Psoas muscle (tissue), 8 donors: ENCODE data around the gene MNDA. TPM values are rescaled to one million over a fixed set of nuclear protein-coding genes. Genes with fewer than 3 reads are reported as not detected.

ENCODE experiments used
- ATAC-seq, 4 donors: fragments of 200-7000 bp; cut with Tn5 transposase; one replicate each; pipeline ENCODE4 v1.9.1; 2020; ENCODE audit warnings: moderate library complexity in 3 of 4, mild to moderate bottlenecking in 2 of 4
- DNase-seq, 2 donors: peaks; one replicate each; pipeline ENCODE4 v3.0.0-alpha.2; 2020
- H3K27ac ChIP-seq: fragments of 200-600 bp; one replicate; pipeline ENCODE4 v1.8.0; 2022
- H3K27me3 ChIP-seq, 3 donors: fragments of 200-600 bp in 1 of 3; one replicate each; pipeline versions ENCODE4 v1.6.1 to v1.8.0; 2013 to 2022; ENCODE audit warnings: low read length in 2 of 3, mild to moderate bottlenecking in 2 of 3, moderate library complexity in 1 of 3; ENCODE audit not compliant: insufficient read depth in 3 of 3
- H3K36me3 ChIP-seq, 2 donors: fragments of 200-600 bp in 1 of 2; one replicate each; pipeline versions ENCODE4 v1.6.1 to v1.8.0; 2013 to 2022; ENCODE audit warnings: low read depth in 1 of 2, mild to moderate bottlenecking in 1 of 2, moderate library complexity in 1 of 2; ENCODE audit not compliant: insufficient read depth in 1 of 2
- H3K4me1 ChIP-seq: fragments of 200-600 bp; one replicate; pipeline ENCODE4 v1.8.0; 2022
- H3K4me3 ChIP-seq: fragments of 200-600 bp; one replicate; pipeline ENCODE4 v1.8.0; 2022; ENCODE audit warnings: mild to moderate bottlenecking
- H3K9me3 ChIP-seq: fragments of 200-600 bp; one replicate; pipeline ENCODE4 v1.8.0; 2022
- CTCF ChIP-seq: fragments of 200-600 bp; IDR thresholded peaks from one replicate; pipeline ENCODE4 v1.8.0; 2022; ENCODE audit warnings: antibody characterized with exemption
- WGBS, 3 donors: extraction: QIAGEN DNeasy Blood & Tissue Kit; methylation state at CpG; one replicate each; pipeline versions ENCODE4 v1.1.6 to v1.1.7; 2013; 5-methylcytosine and 5-hydroxymethylcytosine counted together
- intact Hi-C, 2 donors: fragments of 100-400 bp; cut with DNase I; formaldehyde crosslinking; loops; one replicate each; pipeline versions ENCODE4 v1.11.0 to v1.14.2; 2022
- polyA plus RNA-seq, 3 donors: library from polyadenylated mRNA; stranded (reverse); fragments of 200-250 nt; gene quantifications; one replicate each; pipeline ENCODE4 v1.2.3, GENCODE V29; 2013
- total RNA-seq, 4 donors: library from RNA; stranded (reverse); fragmentation: NEBNext Ultra II Directional in 2 of 4; extraction: Animal tissue kit (Norgen Biotek cat#: 25700) in 2 of 4; gene quantifications; one replicate each; pipeline versions ENCODE4 v1.2.1 to v1.2.4, GENCODE V29; 2021 to 2023
- donor health status: healthy with polysubstance abuse.
- donor health status: DM: no; HTN: no; CAD: no; lungs with moderate emphysema.
- donor health status: Bipolar disorder and iron deficiency.
- donor health status: healthy.
- donor health status: DM: yes; HTN: yes; CAD: no.
- donor health status: DM: no; HTN: no; CAD: no.
- donor health status: DM: no; HTN: no; CAD: no.
- donor health status: DM: yes; HTN: yes; CAD: no.

MNDA gene
- total and polyA plus RNA-seq, 7 donors: 0.38 to 3.3 (median 1.2) TPM

- no peaks in the 10 kb centered on the region for H3K27me3 ChIP-seq
- H3K4me1 ChIP-seq: no peaks in the 10 kb centered on the region
- no peaks in the 10 kb centered on the region for H3K36me3 ChIP-seq
- no peak for DNase-seq
- H3K9me3 ChIP-seq: no peaks in the 10 kb centered on the region
- no peak overlapping the region for H3K27ac ChIP-seq
- no peak overlapping the region for H3K4me3 ChIP-seq
- intact Hi-C loops: no loop called here
- TF ChIP-seq CTCF: no peak
- WGBS, 3 donors: 81 to 91% (median 82%) methylated on average over 3 of the region's 3 CpGs
- ATAC-seq: no peak
Observed at GRCh38 chr1:158809256-158809655, 21.9 kb upstream of the MNDA start.

GRCh38 chr1:158809862-158810261 is 21.3 kb upstream of the MNDA start:
- intact Hi-C loops: no loop called here
- ATAC-seq (no peak), DNase-seq (no peak)
- no peak overlapping the region for H3K27ac ChIP-seq
- H3K4me1 ChIP-seq: no peaks in the 10 kb centered on the region
- no peak overlapping the region for H3K4me3 ChIP-seq
- WGBS, 3 donors: 88 to 91% (median 90%) methylated on average over 5 of the region's 5 CpGs
- no peaks in the 10 kb centered on the region for H3K9me3 ChIP-seq
- TF ChIP-seq CTCF: no peak
- no peaks in the 10 kb centered on the region for H3K36me3 ChIP-seq
- H3K27me3 ChIP-seq: peaks cover 0 to under 1% (median 0%) of the 10 kb centered on the region in 3 donors

GRCh38 chr1:158810311-158810710 is 20.8 kb upstream of the MNDA start:
- H3K27me3 ChIP-seq: peaks cover 0 to 2% (median 0%) of the 10 kb centered on the region in 3 donors
- H3K36me3 ChIP-seq: no peaks in the 10 kb centered on the region
- H3K9me3 ChIP-seq: no peaks in the 10 kb centered on the region
- intact Hi-C loops: no loop called here
- TF ChIP-seq CTCF: no peak
- DNase-seq (no peak), ATAC-seq (no peak)
- 39 to 54% (median 47%) methylated on average over 4 of the region's 4 CpGs for WGBS, 3 donors
- H3K4me1 ChIP-seq: no peaks in the 10 kb centered on the region
- H3K27ac ChIP-seq: no peak overlapping the region
- H3K4me3 ChIP-seq: no peak overlapping the region

- H3K4me1 ChIP-seq: no peaks in the 10 kb centered on the region
- no peak for TF ChIP-seq CTCF
- H3K9me3 ChIP-seq: no peaks in the 10 kb centered on the region
- ATAC-seq (no peak), DNase-seq (no peak)
- peaks cover 0 to 2% (median 0%) of the 10 kb centered on the region in 3 donors for H3K27me3 ChIP-seq
- 74 to 82% (median 82%) methylated on average over 2 of the region's 2 CpGs for WGBS, 3 donors
- H3K27ac ChIP-seq: no peak overlapping the region
- intact Hi-C loops: no loop called here
- H3K4me3 ChIP-seq: no peak overlapping the region
- no peaks in the 10 kb centered on the region for H3K36me3 ChIP-seq
Observed at GRCh38 chr1:158812336-158812735, 18.8 kb upstream of the MNDA start.

GRCh38 chr1:158813164-158813563 is 18.0 kb upstream of the MNDA start:
- Histone ChIP-seq H3K9me3 (no peaks in the 10 kb centered on the region), H3K27me3 (peaks cover 0 to 2% (median 0%) of the 10 kb centered on the region in 3 donors), H3K36me3 (no peaks in the 10 kb centered on the region), H3K4me1 (no peaks in the 10 kb centered on the region), H3K27ac (no peak overlapping the region), H3K4me3 (no peak overlapping the region)
- no peak for DNase-seq
- intact Hi-C loops: no loop called here
- ATAC-seq: no peak
- WGBS, 3 donors: 74 to 82% (median 75%) methylated on average over 3 of the region's 3 CpGs
- TF ChIP-seq CTCF: no peak
